Mammary epithelial cell (primary cell): ENCODE results near the gene SEMA3G.

Experiments used
- CTCF ChIP-seq, 2 donors: IDR thresholded peaks in 1 of 2; conservative IDR thresholded peaks in 1 of 2; 2 replicates each; pipeline ENCODE4 v1.5.1; 2011 to 2012; ENCODE audit warnings: inconsistent platforms in 2 of 2, low read length in 2 of 2, mild to moderate bottlenecking in 2 of 2, control low read depth in 1 of 2, low read depth in 1 of 2; ENCODE audit not compliant: insufficient read depth in 1 of 2; ENCODE audit errors: extremely low read depth in 1 of 2
- EZH2 ChIP-seq: IDR thresholded peaks from 2 replicates; pipeline ENCODE4 v1.6.1; 2012; ENCODE audit warnings: low read length, inconsistent platforms, borderline replicate concordance

GRCh38 chr3:52432691-52433141 lies 12.2 kb downstream of the SEMA3G start:
- TF ChIP-seq CTCF (conservative IDR thresholded peaks at IDR 0.05 in 1 of 2, IDR thresholded peaks at IDR 0.05 in 1 of 2; ENCODE audit: extremely low read depth in 1 of 2, insufficient read depth in 1 of 2, low read depth in 1 of 2, low read length in 2 of 2), result no peak
- no peak for TF ChIP-seq EZH2
